ENCODE measurements around the gene TGFBRAP1. TPM values are rescaled to one million over a fixed set of nuclear protein-coding genes. Genes with fewer than 3 reads are reported as not detected.

TGFBRAP1 gene
- total RNA-seq, 1 donor from 2014 or later = 13.8 TPM

DNA sequence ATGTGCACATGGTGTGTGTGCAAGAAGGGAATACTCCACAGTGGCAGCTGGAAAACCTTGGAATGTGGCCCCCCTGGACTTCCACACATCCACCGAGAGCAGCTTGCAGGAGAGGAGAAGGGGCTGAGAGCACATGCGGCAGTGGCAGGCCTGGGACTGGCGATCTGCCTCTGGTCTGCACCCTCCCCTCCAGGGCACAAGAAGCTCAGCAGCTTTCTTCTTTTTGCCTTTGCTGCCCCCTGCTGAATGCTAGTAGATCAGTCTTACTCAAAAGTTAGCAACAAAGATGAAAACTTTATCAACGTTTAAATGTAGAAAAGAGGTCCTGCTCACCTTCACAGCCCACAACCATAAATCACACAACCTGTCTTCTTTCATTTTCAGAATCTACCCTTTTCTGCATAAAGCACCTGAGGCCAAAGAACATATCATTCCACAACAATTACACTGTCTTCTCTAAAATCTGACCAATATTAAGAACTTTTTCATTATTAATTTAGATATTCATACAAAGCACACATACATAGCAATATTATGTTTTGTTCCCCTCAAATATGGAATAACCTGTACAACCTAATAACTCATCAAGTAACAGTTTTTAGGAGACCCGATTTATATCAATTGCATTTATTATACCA is 34.6 kb downstream of the TGFBRAP1 start:
- Mint-ChIP-seq H3K36me3 (peaks cover 16% of the 10 kb centered on the region), H3K9me3 (no peaks in the 10 kb centered on the region), H3K4me3 (no peak overlapping the region), H3K4me1 (no peaks in the 10 kb centered on the region), H3K27ac (no peak overlapping the region), H3K27me3 (ENCODE audit: insufficient read depth, low read depth) (no peaks in the 10 kb centered on the region)
- Histone ChIP-seq H3K27me3 (no peaks in the 10 kb centered on the region), H2AFZ (replicated peaks) (no peak overlapping the region), H4K20me1 (ENCODE audit: low read depth) (no peaks in the 10 kb centered on the region), H3F3A (ENCODE audit: low read depth) (no peaks in the 10 kb centered on the region), H3K4me1 (no peaks in the 10 kb centered on the region), H3K9ac (no peak overlapping the region), H3K36me3 (peaks cover 4% of the 10 kb centered on the region), H3K4me2 (no peak overlapping the region), H3K9me3 (ENCODE audit: low read depth) (no peaks in the 10 kb centered on the region), H3K79me2 (ENCODE audit: low read depth) (peaks cover 12% of the 10 kb centered on the region), H3K27ac (no peak overlapping the region), H3K4me3 (no peak overlapping the region)
- TF ChIP-seq, protein P1, sequence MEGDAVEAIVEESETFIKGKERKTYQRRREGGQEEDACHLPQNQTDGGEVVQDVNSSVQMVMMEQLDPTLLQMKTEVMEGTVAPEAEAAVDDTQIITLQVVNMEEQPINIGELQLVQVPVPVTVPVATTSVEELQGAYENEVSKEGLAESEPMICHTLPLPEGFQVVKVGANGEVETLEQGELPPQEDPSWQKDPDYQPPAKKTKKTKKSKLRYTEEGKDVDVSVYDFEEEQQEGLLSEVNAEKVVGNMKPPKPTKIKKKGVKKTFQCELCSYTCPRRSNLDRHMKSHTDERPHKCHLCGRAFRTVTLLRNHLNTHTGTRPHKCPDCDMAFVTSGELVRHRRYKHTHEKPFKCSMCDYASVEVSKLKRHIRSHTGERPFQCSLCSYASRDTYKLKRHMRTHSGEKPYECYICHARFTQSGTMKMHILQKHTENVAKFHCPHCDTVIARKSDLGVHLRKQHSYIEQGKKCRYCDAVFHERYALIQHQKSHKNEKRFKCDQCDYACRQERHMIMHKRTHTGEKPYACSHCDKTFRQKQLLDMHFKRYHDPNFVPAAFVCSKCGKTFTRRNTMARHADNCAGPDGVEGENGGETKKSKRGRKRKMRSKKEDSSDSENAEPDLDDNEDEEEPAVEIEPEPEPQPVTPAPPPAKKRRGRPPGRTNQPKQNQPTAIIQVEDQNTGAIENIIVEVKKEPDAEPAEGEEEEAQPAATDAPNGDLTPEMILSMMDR (IDR thresholded peaks at IDR 0.05) = peak; percentile 69
- no peak for TF ChIP-seq EZH2 (IDR thresholded peaks at IDR 0.05)
- DNase-seq (ENCODE audit: low spot score) = peak; percentile 87

DNA sequence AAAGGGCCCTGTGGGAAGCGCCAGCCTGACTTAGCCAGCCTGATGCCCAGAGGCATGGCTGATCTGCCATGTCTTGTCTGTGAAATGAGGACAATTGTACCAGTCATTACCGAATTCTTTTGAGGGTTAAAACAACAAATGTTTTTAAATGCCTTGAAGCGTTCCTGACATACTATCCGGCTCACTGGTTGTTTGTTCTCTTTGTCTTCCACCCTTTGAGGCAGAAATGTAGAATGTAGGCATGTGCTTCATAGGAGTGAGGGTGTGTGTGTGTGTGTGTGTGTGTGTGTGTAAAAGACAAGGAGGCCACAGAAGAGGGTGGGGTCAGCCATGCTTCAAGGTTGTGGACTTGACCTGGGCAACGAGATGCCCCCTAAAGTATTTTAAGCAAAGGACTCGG is 35.5 kb downstream of the TGFBRAP1 start:
- Histone ChIP-seq H3K9me3 (ENCODE audit: low read depth) (no peaks in the 10 kb centered on the region), H3K9ac (no peak overlapping the region), H3F3A (ENCODE audit: low read depth) (no peaks in the 10 kb centered on the region), H3K4me1 (no peaks in the 10 kb centered on the region), H3K4me3 (no peak overlapping the region), H3K27ac (no peak overlapping the region), H3K36me3 (peaks cover 4% of the 10 kb centered on the region), H3K4me2 (no peak overlapping the region), H3K79me2 (ENCODE audit: low read depth) (peaks cover 3% of the 10 kb centered on the region), H2AFZ (replicated peaks) (no peak overlapping the region), H3K27me3 (no peaks in the 10 kb centered on the region), H4K20me1 (ENCODE audit: low read depth) (no peaks in the 10 kb centered on the region)
- no peak for TF ChIP-seq EZH2phosphoT487 (IDR thresholded peaks at IDR 0.05)
- no peak for TF ChIP-seq EZH2 (IDR thresholded peaks at IDR 0.05)
- TF ChIP-seq, protein P1 (IDR thresholded peaks at IDR 0.05) = no peak
- Mint-ChIP-seq H3K4me3 (no peak overlapping the region), H3K9me3 (no peaks in the 10 kb centered on the region), H3K4me1 (no peaks in the 10 kb centered on the region), H3K27me3 (ENCODE audit: insufficient read depth, low read depth) (no peaks in the 10 kb centered on the region), H3K36me3 (peaks cover 16% of the 10 kb centered on the region), H3K27ac (no peak overlapping the region)
- DNase-seq (ENCODE audit: low spot score) = no peak

DNA sequence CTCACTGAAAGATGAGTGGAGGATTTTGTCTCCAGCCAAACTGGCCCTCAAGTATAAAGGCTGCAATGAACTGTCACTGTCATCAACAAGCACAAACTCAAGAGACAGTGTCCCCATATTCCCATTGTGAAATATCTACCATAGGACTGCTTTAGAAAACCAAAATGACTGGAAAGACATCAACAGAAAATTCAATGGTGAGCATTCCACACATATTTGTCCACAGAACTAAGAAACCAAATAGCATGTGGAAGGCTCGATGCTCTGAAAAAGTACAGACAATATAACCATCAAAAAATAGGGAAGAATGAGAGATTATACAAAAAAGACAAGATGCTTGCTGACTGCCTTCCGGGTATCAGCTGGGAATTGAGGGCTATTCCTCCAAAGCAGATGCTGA is 37.6 kb downstream of the TGFBRAP1 start:
- Histone ChIP-seq H3K27me3 (no peaks in the 10 kb centered on the region), H3K9me3 (ENCODE audit: low read depth) (no peaks in the 10 kb centered on the region), H2AFZ (replicated peaks) (no peak overlapping the region), H3K4me3 (no peak overlapping the region), H3K79me2 (ENCODE audit: low read depth) (no peaks in the 10 kb centered on the region), H3K4me2 (no peak overlapping the region), H3F3A (ENCODE audit: low read depth) (no peaks in the 10 kb centered on the region), H4K20me1 (ENCODE audit: low read depth) (no peaks in the 10 kb centered on the region), H3K36me3 (peaks cover 4% of the 10 kb centered on the region), H3K9ac (no peak overlapping the region), H3K27ac (no peak overlapping the region), H3K4me1 (no peaks in the 10 kb centered on the region)
- no peaks in the 10 kb centered on the region for H3K4me1 Mint-ChIP-seq
- H3K4me3 Mint-ChIP-seq = no peak overlapping the region
- H3K27ac Mint-ChIP-seq = no peak overlapping the region
- no peaks in the 10 kb centered on the region for H3K27me3 Mint-ChIP-seq (ENCODE audit: insufficient read depth, low read depth)
- H3K9me3 Mint-ChIP-seq = no peaks in the 10 kb centered on the region
- DNase-seq (ENCODE audit: low spot score) = no peak
- TF ChIP-seq EZH2phosphoT487 (IDR thresholded peaks at IDR 0.05) (no peak), EZH2 (IDR thresholded peaks at IDR 0.05) (no peak)
- TF ChIP-seq, protein P1 (IDR thresholded peaks at IDR 0.05) = no peak
- H3K36me3 Mint-ChIP-seq = peaks cover 16% of the 10 kb centered on the region
